Mammary epithelial cell (primary cell): ENCODE measurements around the gene CNDP2.
A peak's percentile ranks its signal among the peaks of the same experiment; 100 is the strongest.

Experiments used
- EZH2 ChIP-seq: IDR thresholded peaks from 2 replicates; pipeline ENCODE4 v1.6.1; 2012; ENCODE audit warnings: low read length, inconsistent platforms, borderline replicate concordance
- TF ChIP-seq, protein P1 (sequence below), 2 donors: IDR thresholded peaks in 1 of 2; conservative IDR thresholded peaks in 1 of 2; 2 replicates each; pipeline ENCODE4 v1.5.1; 2011 to 2012; ENCODE audit warnings: inconsistent platforms in 2 of 2, low read length in 2 of 2, mild to moderate bottlenecking in 2 of 2, control low read depth in 1 of 2, low read depth in 1 of 2; ENCODE audit not compliant: insufficient read depth in 1 of 2; ENCODE audit errors: extremely low read depth in 1 of 2

DNA sequence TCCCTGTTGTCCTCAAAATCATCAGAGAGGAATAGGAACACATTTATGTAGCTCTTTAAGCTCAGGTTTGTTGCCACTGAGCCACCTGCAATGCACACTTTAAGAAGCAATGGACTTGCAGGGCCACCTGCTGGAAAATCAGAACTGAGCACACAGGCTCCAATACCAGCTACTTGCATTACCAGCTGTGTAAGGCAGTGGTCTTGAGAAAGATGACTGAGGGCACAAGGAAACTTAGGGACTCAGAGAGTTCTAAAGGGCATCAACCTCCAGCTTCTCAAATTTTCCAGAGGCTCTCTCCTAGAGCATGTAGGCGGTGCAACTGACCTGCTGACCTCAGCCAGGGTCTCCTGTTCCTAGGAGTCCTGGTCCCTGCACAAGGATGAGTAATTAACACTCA lies 2.5 kb upstream of the CNDP2 start:
- TF ChIP-seq, protein P1, sequence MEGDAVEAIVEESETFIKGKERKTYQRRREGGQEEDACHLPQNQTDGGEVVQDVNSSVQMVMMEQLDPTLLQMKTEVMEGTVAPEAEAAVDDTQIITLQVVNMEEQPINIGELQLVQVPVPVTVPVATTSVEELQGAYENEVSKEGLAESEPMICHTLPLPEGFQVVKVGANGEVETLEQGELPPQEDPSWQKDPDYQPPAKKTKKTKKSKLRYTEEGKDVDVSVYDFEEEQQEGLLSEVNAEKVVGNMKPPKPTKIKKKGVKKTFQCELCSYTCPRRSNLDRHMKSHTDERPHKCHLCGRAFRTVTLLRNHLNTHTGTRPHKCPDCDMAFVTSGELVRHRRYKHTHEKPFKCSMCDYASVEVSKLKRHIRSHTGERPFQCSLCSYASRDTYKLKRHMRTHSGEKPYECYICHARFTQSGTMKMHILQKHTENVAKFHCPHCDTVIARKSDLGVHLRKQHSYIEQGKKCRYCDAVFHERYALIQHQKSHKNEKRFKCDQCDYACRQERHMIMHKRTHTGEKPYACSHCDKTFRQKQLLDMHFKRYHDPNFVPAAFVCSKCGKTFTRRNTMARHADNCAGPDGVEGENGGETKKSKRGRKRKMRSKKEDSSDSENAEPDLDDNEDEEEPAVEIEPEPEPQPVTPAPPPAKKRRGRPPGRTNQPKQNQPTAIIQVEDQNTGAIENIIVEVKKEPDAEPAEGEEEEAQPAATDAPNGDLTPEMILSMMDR (conservative IDR thresholded peaks at IDR 0.05 in 1 of 2, IDR thresholded peaks at IDR 0.05 in 1 of 2; ENCODE audit: extremely low read depth in 1 of 2, insufficient read depth in 1 of 2, low read depth in 1 of 2, low read length in 2 of 2): peak; percentile 64 to 90
- no peak for TF ChIP-seq EZH2
